Colon (tissue), 2 donors: ENCODE results near the gene NFIC.
"Not testable (repeated sequence)": the region's sequence is repeated elsewhere in the genome, so short reads cannot be mapped to it uniquely, and the experiment has no call there.

Source experiments
- FAIRE-seq: peaks from 2 replicates; lab custom pipeline; 2012; peaks lifted over from hg19 to GRCh38; lab: Jason Lieb, UNC
- donor health status: control.
- donor health status: control.

NFIC gene

GRCh38 chr19:3426433-3426832 lies 60.0 kb downstream of the NFIC start:
- no peak for FAIRE-seq

- FAIRE-seq: not testable (repeated sequence)
Observed at GRCh38 chr19:3430366-3430680, 63.9 kb downstream of the NFIC start.

- FAIRE-seq: no peak
Observed at GRCh38 chr19:3431760-3432397, 65.5 kb downstream of the NFIC start.

DNA sequence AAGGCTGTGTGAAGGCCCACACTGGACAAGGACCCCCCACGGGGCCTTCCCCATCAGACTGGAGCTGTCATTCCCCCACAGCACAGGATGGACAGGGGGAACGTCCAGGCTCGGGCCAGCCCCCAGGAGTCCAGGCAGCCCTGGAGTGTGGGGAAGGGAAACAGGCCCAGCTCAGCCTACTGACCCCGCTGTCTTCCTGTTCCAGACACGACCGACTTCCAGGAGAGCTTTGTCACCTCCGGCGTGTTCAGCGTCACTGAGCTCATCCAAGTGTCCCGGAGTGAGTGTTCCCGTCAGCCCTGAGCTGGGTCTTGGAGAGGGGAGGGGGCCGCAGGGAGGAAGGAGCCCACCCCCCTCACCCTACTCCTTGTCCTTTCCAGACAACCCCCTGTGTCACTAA lies 66.9 kb downstream of the NFIC start:
- no peak for FAIRE-seq

DNA sequence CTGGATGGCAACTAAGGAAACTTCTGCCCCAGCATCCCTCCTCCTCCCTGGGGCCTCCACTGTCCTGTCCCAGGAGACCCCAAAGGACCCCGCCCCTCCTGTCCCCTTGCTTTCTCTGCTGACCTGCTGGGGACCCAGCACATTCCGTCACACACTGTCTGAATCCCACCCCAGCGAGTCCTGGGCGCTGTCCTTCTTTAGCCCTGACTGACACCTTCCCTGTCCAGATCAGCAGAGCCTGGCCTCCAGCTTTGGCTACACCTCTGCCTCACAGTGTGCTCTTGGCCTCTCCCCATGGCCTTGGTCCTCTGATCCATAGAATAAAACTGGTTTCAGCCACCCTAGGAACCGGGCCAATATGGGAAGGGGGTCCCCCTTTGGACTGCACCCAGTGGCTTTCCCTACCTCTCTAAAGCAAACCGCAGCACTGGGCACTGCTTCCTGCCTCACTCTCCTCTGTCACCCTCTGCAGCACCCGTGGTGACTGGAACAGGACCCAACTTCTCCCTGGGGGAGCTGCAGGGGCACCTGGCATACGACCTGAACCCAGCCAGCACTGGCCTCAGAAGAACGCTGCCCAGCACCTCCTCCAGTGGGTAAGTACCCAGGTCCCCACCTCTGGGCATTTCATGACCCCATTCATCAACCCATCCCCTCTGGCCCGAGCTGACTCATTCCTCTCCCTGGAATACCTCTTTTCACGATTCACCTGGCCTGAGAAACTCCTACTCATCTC lies 67.6 kb downstream of the NFIC start:
- no peak for FAIRE-seq

DNA sequence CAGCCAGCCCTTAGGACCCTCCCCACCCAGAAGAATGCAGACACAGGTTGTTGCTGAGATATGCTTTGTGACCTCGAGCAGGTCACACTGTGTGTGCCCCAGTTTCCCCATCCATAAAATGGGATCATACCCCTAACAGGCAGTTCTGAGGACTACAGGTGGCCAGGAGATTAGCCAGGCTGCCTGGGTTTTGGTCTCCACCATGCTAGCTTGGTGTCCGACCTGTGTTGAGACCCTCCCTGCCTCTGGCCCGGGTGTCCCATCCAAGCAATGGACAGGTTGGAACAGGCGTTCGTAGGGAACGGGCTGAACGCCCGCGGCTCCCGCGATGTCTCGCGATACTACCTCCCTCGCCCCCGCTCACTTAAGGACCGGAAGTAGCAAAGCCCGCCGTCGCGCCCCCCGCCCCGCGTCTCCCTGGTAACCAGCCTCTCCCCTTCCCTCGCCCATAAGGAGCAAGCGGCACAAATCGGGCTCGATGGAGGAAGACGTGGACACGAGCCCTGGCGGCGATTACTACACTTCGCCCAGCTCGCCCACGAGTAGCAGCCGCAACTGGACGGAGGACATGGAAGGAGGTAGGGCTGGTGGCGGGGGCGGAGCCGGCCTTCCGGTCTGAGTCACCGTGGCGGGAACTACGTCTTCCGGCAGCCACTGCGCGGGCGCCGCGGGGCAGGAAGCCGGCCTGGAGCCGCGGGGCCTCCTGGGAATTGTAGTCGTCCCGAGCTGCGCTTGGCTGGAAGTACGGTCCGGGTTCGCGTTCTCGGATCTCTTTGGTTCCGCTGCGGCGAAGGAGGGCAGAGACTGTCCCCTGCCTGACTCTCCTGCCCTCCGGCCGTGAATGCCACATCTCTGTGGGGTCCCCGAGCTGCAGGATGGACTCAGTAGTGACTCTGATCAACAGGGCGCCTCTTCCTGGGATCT lies 68.5 kb downstream of the NFIC start:
- no peak for FAIRE-seq

- no peak for FAIRE-seq
Observed at GRCh38 chr19:3440082-3440481, 73.7 kb downstream of the NFIC start.

GRCh38 chr19:3441089-3441985 lies 75.0 kb downstream of the NFIC start:
- FAIRE-seq: no peak

DNA sequence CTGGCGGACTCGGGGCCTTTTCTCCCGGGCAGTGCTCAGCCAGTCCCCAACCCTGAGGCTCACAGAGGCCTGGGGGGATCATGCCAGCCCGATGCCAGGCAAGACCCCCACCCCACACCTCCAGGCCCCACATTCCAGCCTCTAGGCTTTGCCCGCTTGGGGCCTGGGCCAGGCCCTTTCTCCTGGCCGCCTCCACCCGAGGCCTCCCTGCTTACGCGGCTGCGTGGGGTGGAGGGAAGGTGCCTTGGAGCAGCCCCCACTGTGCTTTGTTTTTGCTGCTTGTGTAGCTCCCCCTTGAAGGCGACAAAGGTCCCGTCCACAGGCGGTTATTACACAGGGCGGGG lies 75.6 kb downstream of the NFIC start:
- FAIRE-seq: no peak

DNA sequence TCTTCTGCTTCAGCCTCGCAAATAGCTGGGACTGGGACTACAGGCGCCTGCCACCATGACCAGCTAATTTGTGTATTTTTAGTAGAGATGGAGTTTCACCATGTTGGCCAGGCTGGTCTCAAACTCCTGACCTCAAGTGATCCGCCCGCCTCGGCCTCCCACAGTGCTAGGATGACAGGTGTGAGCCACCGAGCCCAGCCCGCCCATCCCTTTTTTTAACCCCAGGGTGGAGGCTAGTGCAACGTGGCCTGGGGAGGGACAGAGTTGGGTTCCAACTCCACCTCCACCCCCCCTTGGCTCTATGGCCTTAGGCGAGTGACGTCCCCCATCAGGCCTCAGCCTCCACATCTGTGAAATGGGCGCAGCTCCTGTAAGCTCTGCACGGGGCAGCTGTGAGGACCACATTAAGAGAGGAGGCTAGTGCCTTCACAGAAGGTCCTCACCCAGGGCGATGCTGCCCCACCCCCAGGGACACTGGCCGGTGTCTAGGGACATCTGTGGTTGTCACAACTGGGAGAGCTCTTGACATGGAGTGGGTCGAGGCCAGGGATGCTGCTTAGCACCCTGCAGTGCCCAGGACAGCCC lies 76.2 kb downstream of the NFIC start:
- no peak for FAIRE-seq

DNA sequence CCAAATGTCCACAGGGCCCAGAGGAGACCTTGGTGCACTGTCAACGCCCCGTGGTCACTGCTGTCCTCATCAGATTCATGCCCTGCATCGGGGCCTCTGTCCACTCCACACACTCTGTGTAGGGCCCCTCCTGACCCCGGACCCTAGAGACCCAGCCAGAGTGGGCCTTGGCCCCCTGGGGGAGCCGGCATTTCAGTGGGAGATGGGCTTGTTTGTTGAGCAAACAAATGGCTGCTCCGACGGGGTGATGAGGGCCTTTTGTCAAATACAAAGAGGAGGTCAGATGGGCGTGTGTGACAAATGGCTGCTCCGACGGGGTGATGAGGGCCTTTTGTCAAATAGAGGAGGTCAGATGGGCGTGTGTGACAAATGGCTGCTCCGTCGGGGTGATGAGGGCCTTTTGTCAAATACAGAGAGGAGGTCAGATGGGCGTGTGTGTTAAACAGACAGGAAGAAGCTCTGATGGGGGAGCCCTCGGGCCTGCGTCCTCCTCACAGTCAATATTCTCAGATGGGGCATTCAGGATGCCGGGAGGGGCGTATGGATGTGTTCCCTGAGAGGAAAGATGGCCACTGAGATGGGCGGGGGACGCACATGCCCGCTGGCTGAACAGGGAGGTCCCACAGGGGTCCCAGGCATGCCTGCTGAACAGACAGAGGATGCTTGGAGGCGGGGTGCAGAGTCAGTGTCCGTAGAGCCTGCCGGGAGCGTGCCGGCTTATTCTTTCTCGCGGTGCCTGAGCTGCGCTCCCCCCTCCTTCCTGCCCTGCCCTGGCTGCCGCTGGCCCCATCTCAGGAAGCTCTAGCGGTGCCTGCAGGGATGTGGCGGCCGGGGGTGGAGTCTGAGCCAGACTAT lies 77.7 kb downstream of the NFIC start:
- FAIRE-seq: no peak

DNA sequence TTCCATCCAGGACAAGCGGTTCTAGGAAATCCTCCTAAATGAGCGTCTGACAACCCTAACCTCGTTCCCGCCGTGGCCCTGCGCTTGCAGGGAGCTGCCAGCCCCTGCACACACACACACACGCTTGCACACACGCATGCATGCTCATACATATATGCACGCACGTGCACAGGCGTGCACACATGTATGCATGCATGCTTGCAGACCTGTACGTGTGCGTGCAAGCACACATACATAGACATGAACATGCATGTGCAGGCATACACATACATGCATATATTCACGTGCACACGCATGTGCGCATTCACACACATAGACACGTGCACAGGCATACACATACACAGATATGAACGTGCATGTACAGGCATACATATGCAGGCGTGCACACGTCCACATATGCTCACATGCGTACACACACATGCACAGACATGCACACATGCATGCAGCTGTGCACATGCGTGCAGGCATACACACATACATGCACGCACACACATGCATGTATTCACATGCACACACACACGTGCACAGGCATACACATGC lies 78.4 kb downstream of the NFIC start:
- FAIRE-seq: no peak

DNA sequence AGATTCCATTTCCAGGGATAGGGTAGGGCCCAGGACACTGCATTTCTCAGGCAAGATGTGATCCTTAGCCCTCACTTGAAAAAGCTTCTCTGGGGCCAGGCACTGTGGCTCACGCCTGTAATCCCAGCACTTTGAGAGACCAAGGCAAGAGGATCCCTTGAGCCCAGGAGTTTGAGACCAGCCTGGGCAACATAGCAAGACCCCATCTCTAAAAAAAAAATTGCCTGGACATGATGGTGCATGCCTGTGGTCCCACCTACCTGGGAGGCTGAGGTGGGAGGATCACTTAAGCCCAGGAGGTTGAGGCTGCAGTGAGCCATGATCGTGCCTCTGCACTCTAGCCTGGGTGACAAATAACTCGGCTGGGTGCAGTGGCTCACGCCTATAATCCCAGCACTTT lies 80.3 kb downstream of the NFIC start:
- FAIRE-seq: not testable (repeated sequence)

DNA sequence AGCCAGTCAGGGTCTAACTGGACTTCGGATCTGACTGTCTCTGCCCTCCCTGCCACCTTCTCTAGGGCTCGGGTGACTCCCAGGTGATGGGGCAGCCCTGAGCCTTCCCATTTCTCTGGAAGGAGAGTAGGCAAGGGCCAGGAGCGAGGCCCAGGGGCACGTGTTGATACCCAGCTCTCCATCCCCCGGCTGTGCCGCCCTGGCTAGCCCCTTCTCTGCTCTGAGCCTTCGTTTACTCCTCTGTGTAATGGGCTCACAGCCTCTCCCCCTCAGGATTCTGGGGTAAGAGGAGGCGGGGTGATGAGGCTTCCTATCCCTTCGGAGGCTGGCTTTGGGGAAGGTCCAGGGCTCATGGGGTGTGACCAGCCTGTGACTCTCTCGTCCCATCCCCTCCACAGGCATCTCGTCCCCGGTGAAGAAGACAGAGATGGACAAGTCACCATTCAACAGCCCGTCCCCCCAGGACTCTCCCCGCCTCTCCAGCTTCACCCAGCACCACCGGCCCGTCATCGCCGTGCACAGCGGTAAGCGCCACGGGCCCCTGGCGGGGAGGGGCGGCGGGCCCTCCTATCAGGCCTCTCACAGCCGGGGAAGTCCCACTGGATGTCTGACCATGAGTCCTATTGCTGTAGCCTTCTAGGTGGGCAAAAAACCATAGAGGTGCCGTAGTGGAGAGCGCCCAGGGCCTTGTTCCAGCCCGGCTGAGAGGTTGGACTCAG lies 82.4 kb downstream of the NFIC start:
- no peak for FAIRE-seq

DNA sequence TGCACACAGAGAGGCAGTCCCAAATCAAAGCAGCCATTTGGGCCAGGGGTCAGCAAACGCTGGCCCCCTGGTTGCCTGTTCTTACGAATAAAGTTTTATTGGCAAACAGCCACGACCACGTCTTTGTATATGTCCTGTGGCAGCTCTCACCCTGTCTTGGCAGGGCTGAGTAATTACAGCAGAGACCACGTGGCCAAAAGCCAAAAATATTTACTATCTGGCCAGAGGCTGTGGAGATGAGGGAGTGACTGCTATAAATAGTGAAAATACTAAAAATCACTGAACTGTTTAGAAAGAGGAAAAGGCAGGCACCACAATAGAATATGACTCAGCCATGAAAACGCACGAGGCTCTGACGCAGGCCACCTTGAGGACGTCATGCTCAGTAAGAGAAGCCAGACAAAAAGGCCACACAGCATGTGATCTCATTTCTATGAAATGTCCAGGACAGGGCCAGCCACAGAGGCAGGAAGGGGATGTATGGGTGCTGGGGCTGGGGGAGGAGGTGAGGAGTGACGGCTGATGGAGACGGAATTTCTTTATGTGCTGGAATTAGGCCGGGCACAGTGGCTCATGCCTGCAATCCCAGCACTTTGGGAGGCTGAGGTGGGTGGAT lies 84.5 kb downstream of the NFIC start:
- no peak for FAIRE-seq

DNA sequence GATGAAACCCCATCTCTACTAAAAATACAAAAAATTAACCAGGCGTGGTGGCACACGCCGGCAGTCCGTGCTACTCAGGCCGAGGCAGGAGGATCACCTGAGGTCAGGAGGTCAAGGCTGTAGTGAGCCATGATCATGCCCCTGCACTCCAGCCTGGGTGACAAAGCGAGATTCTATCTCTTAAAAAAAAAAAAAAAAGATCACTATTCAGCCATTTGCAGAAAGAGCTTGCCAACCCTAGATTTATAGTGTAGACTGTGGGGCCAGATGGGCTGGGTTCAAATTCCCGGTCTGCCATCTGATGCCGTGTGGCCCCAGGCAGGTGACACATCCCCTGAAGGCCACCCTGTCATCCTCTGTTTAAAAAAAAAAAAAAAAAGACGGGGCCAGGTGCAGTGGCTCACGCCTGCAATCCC lies 85.1 kb downstream of the NFIC start:
- FAIRE-seq: no peak

- FAIRE-seq: no peak
Observed at GRCh38 chr19:3452171-3452941, 86.0 kb downstream of the NFIC start.

DNA sequence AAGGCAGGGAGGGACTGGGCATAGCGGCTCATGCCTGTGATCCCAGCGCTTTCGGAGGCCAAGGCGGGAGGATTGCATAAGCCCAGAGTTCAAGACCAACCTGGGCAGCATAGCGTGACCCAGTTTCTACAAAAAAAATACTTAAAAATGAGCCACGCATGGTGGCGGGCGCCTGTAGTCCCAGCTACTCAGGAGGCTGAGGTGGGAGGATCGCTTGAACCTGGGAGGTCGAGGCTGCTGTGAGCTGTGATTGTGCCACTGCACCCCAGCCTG lies 86.5 kb downstream of the NFIC start:
- FAIRE-seq: not testable (repeated sequence)

- FAIRE-seq: no peak
Observed at GRCh38 chr19:3453840-3454239, 87.5 kb downstream of the NFIC start.
